NCI-H2029 treated with DMSO at 0.1 percent for 48 hours (cell line): Measurements from ENCODE around the gene LPIN3.
"Not testable (repeated sequence)": the region's sequence is repeated elsewhere in the genome, so short reads cannot be mapped to it uniquely, and the experiment has no call there.

ENCODE experiments used
- DNase-seq: peaks from one replicate; lab custom pipeline; 2025; lab: John Stamatoyannopoulos, UW

LPIN3 gene

GRCh38 chr20:41340327-41341055 is at the start of gene LPIN3:
TSS of gene LPIN3 (plus strand) at chr20:41340821. CDS start at chr20:41345804, 4,983 bp downstream.
- peak; percentile 70 for DNase-seq

- no peak for DNase-seq
Observed at GRCh38 chr20:41293269-41294037, 47.2 kb upstream of the LPIN3 start.

- DNase-seq = no peak
Observed at GRCh38 chr20:41299899-41300298, 40.7 kb upstream of the LPIN3 start.

GRCh38 chr20:41300383-41300782 is 40.2 kb upstream of the LPIN3 start:
- peak; percentile 51 for DNase-seq

GRCh38 chr20:41300886-41301285 is 39.7 kb upstream of the LPIN3 start:
- no peak for DNase-seq

GRCh38 chr20:41304002-41304401 is 36.6 kb upstream of the LPIN3 start:
- no peak for DNase-seq

- no peak for DNase-seq
Observed at GRCh38 chr20:41304424-41305079, 36.1 kb upstream of the LPIN3 start.

- no peak for DNase-seq
Observed at GRCh38 chr20:41306061-41306727, 34.4 kb upstream of the LPIN3 start.

- DNase-seq = no peak
Observed at GRCh38 chr20:41307021-41307420, 33.6 kb upstream of the LPIN3 start.

- DNase-seq = no peak
Observed at GRCh38 chr20:41308290-41308711, 32.3 kb upstream of the LPIN3 start.

- DNase-seq = no peak
Observed at GRCh38 chr20:41308726-41309413, 31.8 kb upstream of the LPIN3 start.

- DNase-seq = no peak
Observed at GRCh38 chr20:41309817-41310216, 30.8 kb upstream of the LPIN3 start.

GRCh38 chr20:41312009-41312408 is 28.6 kb upstream of the LPIN3 start:
- not testable (repeated sequence) for DNase-seq

GRCh38 chr20:41314386-41314785 is 26.2 kb upstream of the LPIN3 start:
- no peak for DNase-seq

GRCh38 chr20:41316051-41316450 is 24.6 kb upstream of the LPIN3 start:
- DNase-seq = no peak

GRCh38 chr20:41316602-41317545 is 23.7 kb upstream of the LPIN3 start:
- no peak for DNase-seq

- peak; percentile 52 for DNase-seq
Observed at GRCh38 chr20:41317546-41318270, 22.9 kb upstream of the LPIN3 start, which contains the start of gene ZHX3. TSS of gene ZHX3 (minus strand) at chr20:41317731. CDS start at chr20:41204916, 112,815 bp downstream.

GRCh38 chr20:41318271-41318649 is 22.4 kb upstream of the LPIN3 start:
- no peak for DNase-seq

- DNase-seq = no peak
Observed at GRCh38 chr20:41320441-41320840, 20.2 kb upstream of the LPIN3 start.

- no peak for DNase-seq
Observed at GRCh38 chr20:41320976-41321375, 19.6 kb upstream of the LPIN3 start.
